CD4-positive, alpha-beta T cell (primary cell): ENCODE results near the gene RLN3. TPM values are rescaled to one million over a fixed set of nuclear protein-coding genes. Genes with fewer than 3 reads are reported as not detected.

Experiments
- ATAC-seq: fragments of 200-7000 bp; cut with Tn5 transposase; one replicate; pipeline ENCODE4 v1.10.0; 2022; ENCODE audit warnings: mild to moderate bottlenecking; ENCODE audit not compliant: poor library complexity
- CTCF ChIA-PET: fragments of 350-600 bp; sonication (Branson Sonifier 250); formaldehyde crosslinking; loops from one replicate; lab custom pipeline; 2021; ENCODE audit warnings: antibody characterized with exemption, inconsistent platforms; lab: Charles Lee
- POLR2A ChIA-PET: fragments of 350-600 bp; sonication (Branson Sonifier 250); formaldehyde crosslinking; loops from one replicate; lab custom pipeline; 2021; ENCODE audit warnings: antibody characterized with exemption, inconsistent platforms; lab: Charles Lee
- DNase-seq, 14 experiments: peaks; one replicate each; pipeline ENCODE4 v3.0.0-alpha.2; 2013 to 2020; ENCODE audit warnings: mixed read lengths in 2 of 14
- H3K27ac ChIP-seq, 2 donors: one replicate each; pipeline versions ENCODE4 v1.5.1 to v1.7.0; 2013; ENCODE audit warnings: low read length in 2 of 2, low read depth in 1 of 2, mild to moderate bottlenecking in 1 of 2
- H3K27me3 ChIP-seq, 2 experiments: 1 replicate in 1 of 2; 2 replicates in 1 of 2; pipeline versions ENCODE4 v1.6.1 to v1.7.0; 2013; ENCODE audit warnings: low read length in 2 of 2, control low read depth in 1 of 2, mild to moderate bottlenecking in 1 of 2, moderate library complexity in 1 of 2; ENCODE audit not compliant: insufficient read depth in 2 of 2, control insufficient read depth in 1 of 2
- H3K36me3 ChIP-seq: one replicate; pipeline ENCODE4 v1.6.1; 2013; ENCODE audit warnings: low read length, control low read depth; ENCODE audit not compliant: insufficient read depth
- H3K4me1 ChIP-seq: one replicate; pipeline ENCODE4 v1.6.1; 2013; ENCODE audit warnings: low read length, control low read depth; ENCODE audit not compliant: insufficient read depth
- H3K4me3 ChIP-seq: one replicate; pipeline ENCODE4 v1.5.1; 2013; ENCODE audit warnings: mild to moderate bottlenecking, low read length, moderate library complexity
- H3K9me3 ChIP-seq, 2 experiments: 1 replicate in 1 of 2; 2 replicates in 1 of 2; pipeline versions ENCODE4 v1.6.1 to v1.7.0; 2013; ENCODE audit warnings: low read length in 2 of 2, mild to moderate bottlenecking in 2 of 2, control low read depth in 1 of 2, moderate library complexity in 1 of 2; ENCODE audit not compliant: control insufficient read depth in 1 of 2, insufficient read depth in 1 of 2
- H3K27ac Mint-ChIP-seq: one replicate; pipeline ENCODE4 v1.8.0; 2020; ENCODE audit warnings: mixed read lengths
- H3K27me3 Mint-ChIP-seq: one replicate; pipeline ENCODE4 v1.8.0; 2021; ENCODE audit warnings: mixed read lengths
- H3K36me3 Mint-ChIP-seq: one replicate; pipeline ENCODE4 v1.8.0; 2021; ENCODE audit warnings: low read depth, mixed read lengths
- H3K4me1 Mint-ChIP-seq: one replicate; pipeline ENCODE4 v1.8.0; 2021; ENCODE audit warnings: low read depth, mixed read lengths
- H3K4me3 Mint-ChIP-seq: one replicate; pipeline ENCODE4 v1.8.0; 2020; ENCODE audit warnings: mild to moderate bottlenecking, mixed read lengths
- H3K9me3 Mint-ChIP-seq: one replicate; pipeline ENCODE4 v1.8.0; 2020; ENCODE audit warnings: mixed read lengths
- intact Hi-C, 2 experiments: fragments of 100-400 bp; cut with DNase I in 1 of 2; cut with micrococcal nuclease in 1 of 2; formaldehyde crosslinking; loops; one replicate each; pipeline versions ENCODE4 v1.15.1 to v1.9.0; 2023 to 2025; cut with DNase I, micrococcal nuclease
- total RNA-seq, 174 experiments: library from RNA in 2 of 174; stranded (reverse) in 2 of 174; gene quantifications; one replicate each; pipeline ENCODE4 v1.2.3 and lab custom pipeline; 2021 to 2026
- TF ChIP-seq, protein P1 (sequence below): fragments of 200-600 bp; IDR thresholded peaks from one replicate; pipeline ENCODE4 v1.8.0; 2022; ENCODE audit warnings: antibody characterized with exemption, mild to moderate bottlenecking

The RLN3 gene
- total RNA-seq, 2 experiments from 2014 or later, result not detected

GRCh38 chr19:13993590-13994300 is 34.2 kb upstream of the RLN3 start:
- H3K9me3 ChIP-seq, result no peaks in the 10 kb centered on the region
- H3K4me3 ChIP-seq, result no peak overlapping the region
- intact Hi-C loops, result no loop called here
- TF ChIP-seq, protein P1, sequence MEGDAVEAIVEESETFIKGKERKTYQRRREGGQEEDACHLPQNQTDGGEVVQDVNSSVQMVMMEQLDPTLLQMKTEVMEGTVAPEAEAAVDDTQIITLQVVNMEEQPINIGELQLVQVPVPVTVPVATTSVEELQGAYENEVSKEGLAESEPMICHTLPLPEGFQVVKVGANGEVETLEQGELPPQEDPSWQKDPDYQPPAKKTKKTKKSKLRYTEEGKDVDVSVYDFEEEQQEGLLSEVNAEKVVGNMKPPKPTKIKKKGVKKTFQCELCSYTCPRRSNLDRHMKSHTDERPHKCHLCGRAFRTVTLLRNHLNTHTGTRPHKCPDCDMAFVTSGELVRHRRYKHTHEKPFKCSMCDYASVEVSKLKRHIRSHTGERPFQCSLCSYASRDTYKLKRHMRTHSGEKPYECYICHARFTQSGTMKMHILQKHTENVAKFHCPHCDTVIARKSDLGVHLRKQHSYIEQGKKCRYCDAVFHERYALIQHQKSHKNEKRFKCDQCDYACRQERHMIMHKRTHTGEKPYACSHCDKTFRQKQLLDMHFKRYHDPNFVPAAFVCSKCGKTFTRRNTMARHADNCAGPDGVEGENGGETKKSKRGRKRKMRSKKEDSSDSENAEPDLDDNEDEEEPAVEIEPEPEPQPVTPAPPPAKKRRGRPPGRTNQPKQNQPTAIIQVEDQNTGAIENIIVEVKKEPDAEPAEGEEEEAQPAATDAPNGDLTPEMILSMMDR, result no peak
- Mint-ChIP-seq H3K27me3 (no peaks in the 10 kb centered on the region), H3K36me3 (peaks cover 45% of the 10 kb centered on the region), H3K4me3 (no peak overlapping the region), H3K27ac (no peak overlapping the region), H3K9me3 (no peaks in the 10 kb centered on the region), H3K4me1 (peaks cover 29% of the 10 kb centered on the region)
- ChIA-PET POLR2A (interaction anchor here (0.7 kb wide), 1 partner anchor 8 kb away, joined by 3 read pairs; no protein-coding TSS in a partner anchor), CTCF (interaction anchor here (0.9 kb wide), 1 partner anchor 38 kb away, joined by 3 read pairs; the partner anchor contains the start of gene IL27RA)
- ATAC-seq (no peak), DNase-seq (no peak)
- H3K36me3 ChIP-seq, result peaks cover 50% of the 10 kb centered on the region
- no peaks in the 10 kb centered on the region for H3K27me3 ChIP-seq
- no peak overlapping the region for H3K27ac ChIP-seq
- peaks cover 59% of the 10 kb centered on the region for H3K4me1 ChIP-seq

DNA sequence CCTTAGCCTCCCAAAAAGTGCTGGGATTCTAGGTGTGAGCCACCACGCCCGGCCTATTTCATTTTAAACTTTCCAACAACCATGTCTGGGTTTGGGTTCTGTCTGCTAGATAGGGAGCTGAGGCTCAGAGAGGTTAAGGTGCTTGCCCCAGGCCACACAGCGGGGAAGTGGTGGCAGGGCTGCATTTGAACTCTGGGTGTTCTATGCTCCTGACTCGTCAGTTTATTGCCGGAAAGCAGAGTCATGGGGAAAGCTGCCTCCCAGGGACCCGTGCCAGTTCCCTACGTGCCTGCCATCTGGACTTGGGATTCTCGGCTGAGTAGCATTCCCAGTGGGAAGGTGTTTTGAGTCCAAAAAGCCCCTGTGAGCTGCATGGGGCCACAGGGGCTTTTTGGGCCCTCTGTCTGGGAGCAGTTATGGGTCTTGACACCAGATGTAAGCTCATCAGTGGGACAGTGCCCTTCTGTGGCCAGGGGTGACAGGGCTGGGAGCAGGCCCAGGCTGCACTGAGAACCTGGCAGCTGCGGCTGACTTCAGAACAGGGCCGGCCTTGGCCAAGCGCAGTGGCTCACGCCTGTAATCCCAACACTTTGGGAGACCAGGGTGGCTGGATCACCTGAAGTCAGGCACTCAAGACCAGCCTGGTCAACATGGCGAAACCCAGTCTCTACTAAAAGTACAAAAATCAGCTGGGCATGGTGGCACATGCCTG is 32.8 kb upstream of the RLN3 start:
- no peak overlapping the region for H3K27ac ChIP-seq
- Mint-ChIP-seq H3K4me3 (no peak overlapping the region), H3K27me3 (no peaks in the 10 kb centered on the region), H3K36me3 (peaks cover 33% of the 10 kb centered on the region), H3K9me3 (no peaks in the 10 kb centered on the region), H3K4me1 (peaks cover 24% of the 10 kb centered on the region), H3K27ac (no peak overlapping the region)
- no peaks in the 10 kb centered on the region for H3K27me3 ChIP-seq
- peaks cover 52% of the 10 kb centered on the region for H3K4me1 ChIP-seq
- H3K36me3 ChIP-seq, result peaks cover 46% of the 10 kb centered on the region
- no peaks in the 10 kb centered on the region for H3K9me3 ChIP-seq
- ChIA-PET POLR2A (interaction anchor here (0.7 to 0.9 kb wide), 2 partner anchors 11 to 21 kb away, joined by 3 to 4 read pairs; partner anchors contain the start of gene RFX1), CTCF (interaction anchor here (0.6 kb wide), 2 partner anchors 17 to 780 kb away, joined by 3 read pairs; no protein-coding TSS in a partner anchor)
- no peak for ATAC-seq
- DNase-seq, result no peak
- H3K4me3 ChIP-seq, result no peak overlapping the region
- TF ChIP-seq, protein P1, result no peak
- intact Hi-C loops, result no loop called here

DNA sequence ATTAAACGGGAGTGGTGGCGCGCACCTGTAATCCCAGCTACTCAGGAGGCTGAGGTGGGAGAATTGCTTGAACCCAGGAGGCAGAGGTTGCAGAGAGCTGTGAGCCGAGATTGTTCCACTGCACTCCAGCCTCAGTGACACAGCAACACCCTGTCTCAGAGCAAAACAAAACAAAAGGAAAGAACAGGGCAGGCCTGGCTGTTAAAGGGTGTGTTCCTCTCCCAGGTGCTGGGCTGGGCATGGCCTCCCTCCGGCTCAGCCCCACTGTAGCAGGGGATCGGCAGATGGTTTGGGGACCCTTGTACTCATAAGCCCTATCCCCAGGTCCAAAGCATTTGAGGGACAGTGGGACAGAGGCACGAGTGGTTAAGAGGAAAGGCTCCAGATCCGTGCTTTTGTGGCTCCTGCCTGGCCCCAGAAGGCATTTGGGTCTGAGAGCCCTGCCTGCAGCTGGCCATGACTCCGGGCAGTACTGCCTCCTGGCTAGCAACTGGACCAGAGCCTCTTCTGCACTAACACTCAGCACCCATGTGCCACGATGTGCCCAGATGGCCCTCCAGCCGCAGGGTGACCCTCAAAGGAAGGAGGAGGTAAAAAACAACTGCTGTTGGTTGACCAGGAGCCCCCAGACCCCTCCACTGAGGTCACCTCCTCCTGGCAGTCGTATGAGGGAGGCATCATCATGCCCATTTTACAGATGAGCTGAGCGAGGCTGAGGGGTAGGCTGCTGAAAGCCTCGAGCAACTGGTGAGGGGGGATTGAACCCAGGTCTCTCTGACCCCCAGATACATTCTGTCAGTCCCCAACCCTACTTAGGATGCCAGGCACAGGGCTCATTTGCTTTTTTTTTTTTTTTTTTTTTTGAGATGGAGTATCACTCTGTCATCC is 31.8 kb upstream of the RLN3 start:
- POLR2A ChIA-PET, result no interaction called here
- TF ChIP-seq, protein P1, result no peak
- no peak overlapping the region for H3K4me3 Mint-ChIP-seq
- no peaks in the 10 kb centered on the region for H3K9me3 ChIP-seq
- H3K27ac Mint-ChIP-seq, result no peak overlapping the region
- DNase-seq (no peak), ATAC-seq (no peak)
- H3K27me3 ChIP-seq, result no peaks in the 10 kb centered on the region
- no peaks in the 10 kb centered on the region for H3K9me3 Mint-ChIP-seq
- CTCF ChIA-PET, result no interaction called here
- H3K36me3 ChIP-seq, result peaks cover 43% of the 10 kb centered on the region
- intact Hi-C loops, result no loop called here
- H3K27ac ChIP-seq, result no peak overlapping the region
- H3K4me1 ChIP-seq, result peaks cover 56% of the 10 kb centered on the region
- no peak overlapping the region for H3K4me3 ChIP-seq
- H3K36me3 Mint-ChIP-seq, result peaks cover 30% of the 10 kb centered on the region
- peaks cover 29% of the 10 kb centered on the region for H3K4me1 Mint-ChIP-seq
- H3K27me3 Mint-ChIP-seq, result no peaks in the 10 kb centered on the region
